GM18507 (cell line): ENCODE data around the gene CLTB.
"Not testable (repeated sequence)": the region's sequence is repeated elsewhere in the genome, so short reads cannot be mapped to it uniquely, and the experiment has no call there.

Source experiments
- DNase-seq: peaks from one replicate; pipeline ENCODE4 v3.0.0; 2011; ENCODE audit warnings: low read depth; ENCODE audit not compliant: insufficient read length; ENCODE audit errors: extremely low spot score
- FAIRE-seq: peaks from 2 replicates; lab custom pipeline; 2011; peaks lifted over from hg19 to GRCh38; lab: Jason Lieb, UNC

Gene CLTB

GRCh38 chr5:176415952-176416924 is at the start of gene CLTB:
Gene CLTB, minus strand, starts transcription at chr5:176416539. Its CDS starts 176 bp downstream, at chr5:176416363.
- DNase-seq (peak; percentile 89), FAIRE-seq (peak; percentile 83)

- DNase-seq (no peak), FAIRE-seq (no peak)
These were observed 46.9 kb upstream of the CLTB start for GRCh38 chr5:176463113-176463764.

DNA sequence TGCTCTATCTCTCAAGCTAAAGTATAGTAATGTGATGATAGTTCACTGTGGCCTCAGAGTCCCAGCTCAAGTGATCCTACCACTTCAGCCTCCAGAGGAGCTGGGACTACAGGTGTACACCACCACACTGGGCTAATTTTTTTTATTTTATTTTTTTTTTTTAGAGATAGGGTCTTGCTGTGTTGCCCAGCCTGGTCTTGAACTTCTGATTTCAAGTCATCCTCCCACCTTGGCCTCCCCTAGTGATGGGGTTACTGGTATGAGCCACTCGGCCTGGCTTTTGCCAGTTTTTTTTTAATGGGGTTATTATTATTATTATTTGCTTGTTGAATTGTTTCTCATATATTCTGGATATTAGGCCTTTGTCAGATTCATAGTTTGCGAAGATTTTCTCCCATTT is 45.0 kb upstream of the CLTB start:
- no peak for DNase-seq
- no peak for FAIRE-seq

DNA sequence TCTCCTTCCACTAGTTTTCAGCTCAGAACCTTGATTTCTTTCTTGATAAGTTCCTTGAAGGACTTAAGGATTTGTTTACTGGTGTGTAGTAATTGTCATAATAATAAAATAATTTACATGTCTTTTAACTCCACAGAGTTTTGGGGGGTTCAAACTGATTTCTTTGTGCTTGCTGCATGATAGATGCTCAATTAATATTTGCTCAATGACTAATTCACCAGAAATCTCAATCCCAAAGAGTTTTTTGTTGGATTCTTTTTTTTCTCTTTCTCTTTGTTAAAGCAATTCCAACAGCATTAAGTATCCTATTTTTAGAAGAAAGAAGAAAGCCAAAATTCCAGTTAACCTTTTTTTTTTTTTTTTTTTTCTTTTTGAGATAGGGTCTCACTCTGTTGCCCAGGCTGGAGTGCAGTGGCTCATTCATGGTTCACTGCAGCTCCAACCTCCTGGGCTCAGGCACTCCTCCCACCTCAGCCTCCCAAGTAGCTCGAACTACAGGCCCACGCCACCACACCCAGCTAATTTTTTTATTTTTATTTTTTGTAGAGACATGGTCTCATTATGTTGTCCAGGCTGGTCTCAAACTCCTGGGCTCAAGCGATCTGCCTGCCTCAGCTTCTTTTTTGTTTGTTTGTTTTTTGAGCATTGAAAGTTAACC is 42.7 kb upstream of the CLTB start:
- no peak for DNase-seq
- FAIRE-seq, result no peak

DNA sequence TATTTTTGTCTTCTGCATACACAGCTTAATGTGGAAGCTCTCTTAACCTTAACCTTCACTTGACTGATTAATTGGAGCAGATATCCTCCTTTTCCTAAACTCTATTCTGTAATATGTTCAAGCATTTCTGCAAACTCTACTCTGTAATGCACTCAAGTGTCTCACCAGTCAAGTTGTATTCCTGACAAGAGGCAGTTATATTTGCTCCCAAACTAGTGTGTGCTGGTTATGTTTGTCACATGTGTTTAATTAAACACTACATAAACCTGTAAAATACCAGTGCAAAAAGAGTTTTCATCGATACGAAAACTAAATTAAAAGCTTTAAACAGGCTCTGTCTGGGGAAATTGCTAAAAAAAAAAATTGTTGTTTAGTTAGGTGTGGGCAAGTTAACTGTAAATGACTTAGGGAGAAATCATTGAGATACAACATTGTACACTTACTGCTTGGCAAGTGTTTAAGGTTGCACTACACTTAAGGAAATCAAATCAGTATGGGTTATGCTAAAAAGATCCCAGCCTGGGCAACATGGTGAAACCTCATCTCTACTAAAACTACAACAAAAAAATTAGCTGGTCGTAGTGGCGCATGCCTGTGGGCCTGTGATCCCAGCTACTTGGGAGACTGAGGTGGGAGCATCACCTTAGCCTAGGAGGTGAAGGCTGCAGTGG is 38.5 kb upstream of the CLTB start:
- DNase-seq (no peak), FAIRE-seq (no peak)

GRCh38 chr5:176450077-176450476 is 33.7 kb upstream of the CLTB start:
- no peak for DNase-seq

GRCh38 chr5:176447978-176448608 is 31.8 kb upstream of the CLTB start, which contains the start of gene FAF2:
Gene FAF2, plus strand, starts transcription at chr5:176448385. Its CDS starts 23 bp downstream, at chr5:176448408.
- peak; percentile 97 for FAIRE-seq
- DNase-seq, result peak; percentile 99

More at GRCh38 chr5:176450077-176450476, 33.7 kb upstream of the CLTB start:
- FAIRE-seq, result no peak

DNA sequence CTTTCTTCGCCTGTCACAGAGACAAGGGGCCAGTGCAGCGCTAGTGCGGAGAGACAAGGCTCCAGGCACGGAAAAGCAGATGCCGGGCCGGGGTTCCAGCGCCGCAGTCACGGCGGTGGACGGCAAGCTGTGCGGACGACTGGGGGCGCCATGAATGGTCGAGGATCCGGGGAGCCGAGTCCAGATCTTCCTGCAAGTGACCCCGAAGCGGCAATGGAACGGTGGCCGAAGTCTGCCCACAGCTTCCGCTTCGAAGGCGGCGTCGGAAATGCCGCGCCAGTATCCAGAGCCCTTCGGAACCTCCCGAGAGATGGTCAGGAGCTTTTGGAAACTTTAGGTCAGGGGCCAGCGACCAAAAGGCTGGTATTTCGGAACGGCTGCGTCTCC is 31.2 kb upstream of the CLTB start:
- no peak for FAIRE-seq
- no peak for DNase-seq

- DNase-seq, result no peak
- no peak for FAIRE-seq
These were observed 30.7 kb upstream of the CLTB start for GRCh38 chr5:176446884-176447590.

GRCh38 chr5:176446028-176446665 is 29.8 kb upstream of the CLTB start:
- FAIRE-seq, result no peak

DNA sequence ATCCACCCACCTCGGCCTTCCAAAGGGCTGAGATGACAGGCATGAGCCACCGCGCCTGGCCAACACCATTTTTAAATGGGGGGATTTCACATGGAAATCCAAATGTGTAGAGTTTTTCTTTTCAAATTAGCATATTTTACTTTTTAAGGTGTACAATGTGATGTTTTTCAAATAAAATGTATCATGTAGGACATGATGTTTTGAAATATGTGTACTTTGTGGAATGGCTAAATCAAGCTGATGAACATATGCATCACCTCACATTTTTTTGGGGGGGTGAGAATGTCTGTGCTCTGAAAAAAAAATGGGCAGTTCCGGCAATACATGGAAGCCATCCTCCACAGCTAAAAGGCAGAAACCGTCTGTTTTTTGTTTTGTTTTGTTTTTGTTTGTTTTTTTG is 28.4 kb upstream of the CLTB start:
- FAIRE-seq (no peak), DNase-seq (no peak)

More at GRCh38 chr5:176446028-176446665, 29.8 kb upstream of the CLTB start:
- no peak for DNase-seq

DNA sequence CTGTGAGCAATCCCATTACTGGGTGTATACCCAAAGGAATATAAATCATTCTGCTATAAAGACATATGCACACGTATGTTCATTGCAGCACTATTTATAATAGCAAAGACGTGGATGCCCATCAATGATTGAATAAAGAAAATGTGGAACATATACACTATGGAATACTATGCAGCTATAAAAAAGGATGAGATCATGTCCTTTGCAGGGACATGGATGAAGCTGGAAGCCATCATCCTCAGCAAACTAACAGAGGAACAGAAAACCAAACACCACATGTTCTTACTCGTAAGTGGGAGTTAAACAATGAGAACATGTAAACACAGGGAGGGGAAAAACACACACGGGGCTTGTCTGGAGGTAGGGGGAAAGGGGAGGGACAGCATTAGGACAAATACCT is 26.6 kb upstream of the CLTB start:
- FAIRE-seq, DNase-seq: not testable (repeated sequence)

- no peak for DNase-seq
These were observed 25.6 kb upstream of the CLTB start for GRCh38 chr5:176441921-176442323.

DNA sequence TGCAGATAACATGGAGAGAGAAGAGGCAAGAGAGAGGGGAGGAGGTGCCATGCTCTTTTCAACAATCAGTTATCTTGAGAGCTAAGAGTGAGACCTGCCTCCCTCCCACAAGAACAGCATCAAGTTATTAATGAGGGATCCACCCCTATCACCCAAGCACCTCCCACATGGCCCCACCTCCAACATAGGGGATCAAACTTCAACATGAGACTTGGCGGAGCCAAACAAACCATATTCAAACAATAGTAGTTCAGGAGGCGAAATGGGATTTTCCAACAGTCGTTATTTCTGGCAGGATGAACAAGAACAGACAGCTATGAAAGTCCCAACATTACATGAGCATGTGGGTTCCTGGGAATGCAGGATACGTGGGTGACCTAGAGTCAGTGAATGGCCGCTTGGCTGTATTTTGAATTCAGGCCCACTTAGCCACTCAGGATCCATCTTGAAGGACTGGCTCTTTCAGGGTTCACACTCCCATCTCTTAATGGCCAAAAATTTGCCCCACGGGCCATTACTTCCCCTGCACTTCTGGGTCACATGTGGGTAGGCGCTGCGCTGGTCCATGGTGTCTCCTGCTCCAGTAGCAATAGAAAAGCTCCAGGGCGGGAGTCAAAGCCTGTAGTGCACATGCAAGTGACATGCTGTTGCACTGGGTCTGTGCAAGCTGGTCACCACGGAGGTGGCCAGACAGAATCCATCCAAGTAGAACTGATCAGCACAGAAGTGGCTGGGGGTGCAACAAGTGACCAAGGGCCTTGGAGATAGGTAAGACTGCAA is 24.8 kb upstream of the CLTB start:
- no peak for DNase-seq
- FAIRE-seq, result no peak

More at GRCh38 chr5:176441921-176442323, 25.6 kb upstream of the CLTB start:
- FAIRE-seq, result no peak

DNA sequence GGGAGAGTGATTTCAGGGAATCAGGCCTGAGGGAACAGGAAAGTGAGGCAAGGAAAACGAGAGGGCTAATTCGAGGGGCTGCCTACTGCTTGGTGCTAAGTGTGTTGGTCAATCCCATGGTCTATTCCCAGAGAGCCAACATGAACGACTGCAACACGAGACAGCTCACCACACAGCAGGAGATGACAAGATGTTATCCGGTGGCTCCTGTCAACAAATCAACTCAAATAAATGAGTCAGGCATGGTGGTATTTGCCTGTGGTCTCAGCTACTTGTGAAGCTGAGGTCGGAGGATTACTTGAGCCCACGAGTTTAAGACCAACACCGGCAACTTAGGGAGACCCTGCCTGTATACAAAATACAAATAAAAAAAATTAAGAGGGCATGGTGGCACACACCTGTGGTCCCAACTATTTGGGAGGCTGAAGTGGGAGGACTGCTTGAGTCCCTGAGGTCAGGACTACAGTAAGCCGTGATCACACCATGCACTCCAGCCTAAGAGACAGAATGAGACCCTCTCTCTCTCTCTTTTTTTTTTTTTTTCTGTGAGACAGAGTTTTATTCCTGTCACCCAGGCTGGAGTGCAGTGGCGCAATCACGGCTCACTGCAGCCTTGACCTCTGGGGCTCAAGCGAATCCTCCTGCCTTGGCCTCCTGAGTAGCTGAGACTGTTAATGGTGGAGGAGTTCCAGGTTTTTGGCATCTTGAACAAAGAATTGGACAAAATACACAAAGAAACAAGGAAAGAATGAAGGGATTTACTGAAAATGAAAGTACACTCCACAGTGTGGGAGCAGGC is 22.8 kb upstream of the CLTB start:
- DNase-seq, result no peak
- no peak for FAIRE-seq

DNA sequence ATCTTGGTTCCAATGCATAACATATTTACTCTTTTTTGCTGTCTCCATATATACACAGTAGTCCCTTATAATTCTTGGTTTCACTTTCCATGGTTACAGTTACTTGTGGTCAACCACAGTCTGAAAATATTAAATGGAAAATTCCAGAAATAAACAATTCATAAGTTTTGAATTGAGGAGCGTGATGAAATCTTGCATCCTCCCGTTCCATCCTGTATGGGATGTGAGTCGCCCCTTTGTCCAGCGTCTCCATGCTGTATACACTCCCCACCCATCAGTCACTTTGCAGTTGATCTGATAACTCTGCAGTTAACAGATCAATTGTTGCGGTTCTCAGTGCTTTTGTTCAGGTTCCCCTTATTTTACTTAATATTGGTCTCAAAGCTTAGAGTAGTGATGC is 20.3 kb upstream of the CLTB start:
- FAIRE-seq (peak; percentile 35), DNase-seq (no peak)
